Measurements from ENCODE around the gene MT1F.

DNA sequence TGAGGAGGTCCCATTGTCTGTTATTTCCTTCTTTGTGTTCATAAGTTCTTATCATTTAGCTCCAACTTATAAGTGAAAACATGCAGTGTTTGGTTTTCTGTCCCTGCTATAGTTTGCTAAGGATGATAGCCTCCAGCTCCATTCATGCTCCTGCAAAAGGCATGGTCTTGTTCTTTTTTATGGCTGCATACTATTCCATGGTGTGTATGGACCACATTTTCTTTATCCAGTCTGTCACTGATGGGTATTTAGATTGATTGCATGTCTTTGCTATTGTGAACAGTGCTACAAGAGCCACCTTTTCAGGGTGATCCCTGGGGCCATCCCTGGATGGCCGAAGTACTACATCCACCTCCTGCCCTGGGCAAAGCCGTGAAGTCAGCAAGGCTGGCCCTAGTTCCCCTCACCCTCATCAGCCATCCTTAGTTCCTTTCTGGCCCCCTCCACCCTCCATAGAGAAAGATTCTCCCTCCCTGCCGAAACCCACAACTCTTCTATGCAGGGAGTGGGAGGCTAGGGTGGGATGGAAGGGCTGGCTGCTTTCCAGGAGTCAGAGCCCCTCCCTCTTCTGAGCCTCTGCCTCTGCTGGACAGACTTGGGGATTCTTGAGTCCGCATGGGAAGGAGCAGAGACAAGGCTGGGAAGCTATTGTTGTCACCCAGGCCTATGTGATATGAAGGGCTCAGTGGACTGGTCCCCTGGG, 32.8 kb downstream of the MT1F start:
- TF ChIP-seq, protein P1, sequence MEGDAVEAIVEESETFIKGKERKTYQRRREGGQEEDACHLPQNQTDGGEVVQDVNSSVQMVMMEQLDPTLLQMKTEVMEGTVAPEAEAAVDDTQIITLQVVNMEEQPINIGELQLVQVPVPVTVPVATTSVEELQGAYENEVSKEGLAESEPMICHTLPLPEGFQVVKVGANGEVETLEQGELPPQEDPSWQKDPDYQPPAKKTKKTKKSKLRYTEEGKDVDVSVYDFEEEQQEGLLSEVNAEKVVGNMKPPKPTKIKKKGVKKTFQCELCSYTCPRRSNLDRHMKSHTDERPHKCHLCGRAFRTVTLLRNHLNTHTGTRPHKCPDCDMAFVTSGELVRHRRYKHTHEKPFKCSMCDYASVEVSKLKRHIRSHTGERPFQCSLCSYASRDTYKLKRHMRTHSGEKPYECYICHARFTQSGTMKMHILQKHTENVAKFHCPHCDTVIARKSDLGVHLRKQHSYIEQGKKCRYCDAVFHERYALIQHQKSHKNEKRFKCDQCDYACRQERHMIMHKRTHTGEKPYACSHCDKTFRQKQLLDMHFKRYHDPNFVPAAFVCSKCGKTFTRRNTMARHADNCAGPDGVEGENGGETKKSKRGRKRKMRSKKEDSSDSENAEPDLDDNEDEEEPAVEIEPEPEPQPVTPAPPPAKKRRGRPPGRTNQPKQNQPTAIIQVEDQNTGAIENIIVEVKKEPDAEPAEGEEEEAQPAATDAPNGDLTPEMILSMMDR (IDR thresholded peaks at IDR 0.05; ENCODE audit: low read depth, low read length), result no peak
- no peak for TF ChIP-seq EZH2phosphoT487 (IDR thresholded peaks at IDR 0.05; ENCODE audit: low read depth)
